Endometrial microvascular endothelial cells (primary cell): Measurements from ENCODE around the gene CLIC5. TPM values are rescaled to one million over a fixed set of nuclear protein-coding genes. Genes with fewer than 3 reads are reported as not detected.

Source experiments
- in situ Hi-C: cut with HindIII; loops from 2 replicates; pipeline ENCODE4 v1.10.0; 2017; ENCODE audit warnings: low sequenced_read_pairs, low pct_unique_long_range_greater_than_20kb; ENCODE audit errors: inconsistent ontology term
- total RNA-seq: library from RNA; depleted of rRNA; stranded (reverse); fragments of >200 nt; gene quantifications from one replicate; pipeline ENCODE4 v1.2.3, GENCODE V29; 2015; ENCODE audit errors: inconsistent ontology term

CLIC5 gene
- total RNA-seq, 1 donor from 2014 or later: not detected

- in situ Hi-C loops: no loop called here
These were observed 24.6 kb upstream of the CLIC5 start for GRCh38 chr6:46040288-46040687.

DNA sequence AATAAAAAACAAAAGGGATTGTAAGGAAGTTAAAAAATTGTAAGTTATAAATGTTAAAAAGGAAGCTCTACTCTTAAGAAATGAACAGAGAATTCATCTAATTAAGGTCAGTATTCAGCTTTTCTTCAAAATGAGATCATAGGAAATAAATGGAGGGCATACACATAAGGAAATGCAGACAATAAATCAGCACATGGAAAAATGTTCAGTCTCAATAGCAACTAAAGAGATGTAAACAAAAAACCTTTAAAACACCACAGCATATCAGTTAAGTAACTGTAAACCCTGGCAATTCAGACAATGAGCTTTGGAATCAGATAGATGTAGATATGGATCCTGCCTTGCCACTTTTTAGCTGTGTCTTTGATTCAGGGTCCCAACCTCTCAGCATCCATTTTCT lies 24.0 kb upstream of the CLIC5 start:
- in situ Hi-C loops: no loop called here

DNA sequence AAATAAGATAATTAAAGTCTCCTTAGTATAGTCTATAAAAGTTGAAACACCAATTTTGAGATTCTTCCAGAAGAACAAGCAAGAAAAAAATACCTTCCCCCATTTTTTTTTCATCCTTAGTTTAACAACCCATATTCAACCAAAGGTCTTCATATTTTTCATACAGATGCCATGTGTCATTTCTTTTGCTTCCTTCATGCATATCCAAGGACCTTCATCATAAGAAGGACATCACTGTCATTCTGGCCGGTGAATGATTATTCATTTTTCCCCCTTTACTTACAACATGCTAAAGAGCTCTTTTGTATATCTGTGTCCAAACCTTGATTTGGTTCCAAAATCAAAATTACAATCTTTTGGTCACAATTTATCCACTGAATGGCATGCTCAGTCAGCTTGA lies 21.3 kb upstream of the CLIC5 start:
- in situ Hi-C loops: no loop called here

DNA sequence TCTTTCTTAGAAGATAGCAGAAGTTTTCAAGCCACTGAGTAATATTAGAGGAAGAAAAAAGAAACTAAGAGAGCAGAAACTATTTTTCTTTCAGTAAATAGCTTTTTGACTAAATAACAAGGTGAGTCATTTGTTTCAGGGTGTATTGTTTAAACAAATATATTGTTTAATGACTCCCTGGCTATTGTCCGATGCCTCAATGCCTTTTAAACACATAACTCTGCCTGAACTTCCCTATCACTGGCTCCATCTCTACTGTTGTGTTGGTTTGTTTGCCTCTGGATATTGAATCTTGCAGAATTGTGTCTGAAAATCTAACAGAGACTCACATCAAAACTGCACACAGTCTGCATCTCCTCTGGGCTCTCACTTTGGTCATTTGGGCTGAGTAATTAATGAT lies 19.6 kb upstream of the CLIC5 start:
- in situ Hi-C loops: no loop called here

DNA sequence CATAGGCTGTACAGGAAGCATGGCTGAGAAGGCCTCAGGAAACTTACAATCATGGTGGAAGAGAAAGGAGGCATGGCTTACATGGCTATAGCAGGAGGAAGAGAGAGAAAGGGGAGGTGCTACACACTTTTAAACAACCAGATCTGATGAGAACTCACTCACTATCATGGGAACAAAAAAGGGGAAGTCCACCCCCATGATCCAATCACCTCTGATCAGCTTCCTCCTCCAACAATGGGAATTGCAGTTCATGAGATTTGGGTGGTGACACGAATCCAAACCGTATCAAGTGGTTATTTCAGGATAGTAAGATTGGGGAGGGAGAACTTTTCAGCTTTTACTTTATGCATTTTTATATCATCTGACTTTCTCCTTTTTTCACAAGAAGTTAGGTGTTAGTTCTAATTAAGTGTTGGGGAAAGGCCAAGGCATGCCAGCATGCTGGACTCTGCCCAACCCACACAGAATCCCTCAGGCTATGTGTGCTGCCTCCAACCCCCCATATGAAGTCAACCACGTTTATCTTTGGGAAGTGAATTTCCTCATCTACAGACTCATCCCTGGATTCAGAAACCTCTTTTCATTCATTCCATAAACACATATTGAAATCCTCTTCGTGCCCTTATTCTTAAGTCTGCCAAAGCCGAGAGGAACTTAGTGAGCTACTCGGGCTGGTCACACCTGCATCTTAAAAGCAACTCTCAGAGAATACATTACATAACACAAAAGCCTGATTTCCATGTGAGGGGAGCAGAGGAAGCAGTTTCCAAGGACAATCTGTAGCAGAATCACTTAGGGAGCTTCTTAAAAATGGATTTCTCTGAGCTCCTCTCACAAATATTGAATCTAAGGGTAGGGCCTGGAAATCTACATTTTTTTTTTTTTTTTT lies 16.7 kb upstream of the CLIC5 start:
- in situ Hi-C loops: no loop called here

- in situ Hi-C loops: no loop called here
These were observed 13.9 kb upstream of the CLIC5 start for GRCh38 chr6:46029602-46030001.

DNA sequence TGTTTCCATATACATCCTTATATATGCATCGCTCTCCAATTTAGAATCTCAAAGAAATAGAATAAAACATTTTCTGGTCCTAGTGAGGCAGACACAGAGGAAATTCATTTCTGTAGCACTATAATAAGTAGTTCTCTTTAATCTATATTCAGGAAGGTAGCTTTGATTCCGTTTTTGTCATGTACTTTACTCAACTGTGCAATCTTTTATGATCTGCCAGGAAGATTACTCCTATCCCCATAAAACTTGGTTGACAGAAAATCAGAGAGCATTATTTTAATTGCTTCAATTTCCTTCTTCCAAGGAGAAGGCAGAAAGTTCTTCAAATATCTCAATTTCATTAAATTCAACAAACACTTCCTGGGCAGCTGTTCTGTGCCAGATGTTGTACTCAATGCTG lies 10.6 kb upstream of the CLIC5 start:
- in situ Hi-C loops: no loop called here

GRCh38 chr6:46025573-46025972 lies 9.9 kb upstream of the CLIC5 start:
- in situ Hi-C loops: no loop called here

DNA sequence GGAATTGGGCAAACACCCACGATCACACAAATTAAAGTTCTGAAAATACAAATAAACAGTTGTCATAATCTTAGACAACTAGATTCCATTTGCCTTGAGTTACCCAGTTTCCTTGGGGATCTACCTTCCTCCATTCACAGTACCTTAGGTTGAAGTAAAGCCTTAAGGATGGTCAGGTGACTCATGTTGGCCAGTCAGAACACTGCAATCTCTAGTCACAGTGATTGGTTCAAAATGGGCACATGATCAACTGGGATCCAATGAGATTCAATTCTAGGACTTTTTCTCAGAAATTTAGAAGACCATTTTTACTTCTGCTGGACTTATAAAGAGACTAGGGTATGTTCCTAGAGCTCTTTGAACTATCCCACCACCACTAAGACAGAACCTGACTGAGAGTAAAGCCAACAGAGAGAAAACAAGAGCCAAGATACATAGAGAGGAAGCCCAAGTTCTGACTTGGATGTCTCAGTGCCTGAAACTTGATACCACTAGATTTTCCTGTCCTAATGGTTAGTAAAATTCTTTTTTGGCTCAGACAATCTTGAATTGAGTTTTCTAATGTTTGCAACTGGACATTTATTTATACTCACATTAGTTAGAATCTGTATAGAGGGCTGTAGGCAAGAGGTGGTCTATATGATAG lies 8.6 kb upstream of the CLIC5 start:
- in situ Hi-C loops: no loop called here

- in situ Hi-C loops: no loop called here
These were observed 7.7 kb upstream of the CLIC5 start for GRCh38 chr6:46023216-46023915.

DNA sequence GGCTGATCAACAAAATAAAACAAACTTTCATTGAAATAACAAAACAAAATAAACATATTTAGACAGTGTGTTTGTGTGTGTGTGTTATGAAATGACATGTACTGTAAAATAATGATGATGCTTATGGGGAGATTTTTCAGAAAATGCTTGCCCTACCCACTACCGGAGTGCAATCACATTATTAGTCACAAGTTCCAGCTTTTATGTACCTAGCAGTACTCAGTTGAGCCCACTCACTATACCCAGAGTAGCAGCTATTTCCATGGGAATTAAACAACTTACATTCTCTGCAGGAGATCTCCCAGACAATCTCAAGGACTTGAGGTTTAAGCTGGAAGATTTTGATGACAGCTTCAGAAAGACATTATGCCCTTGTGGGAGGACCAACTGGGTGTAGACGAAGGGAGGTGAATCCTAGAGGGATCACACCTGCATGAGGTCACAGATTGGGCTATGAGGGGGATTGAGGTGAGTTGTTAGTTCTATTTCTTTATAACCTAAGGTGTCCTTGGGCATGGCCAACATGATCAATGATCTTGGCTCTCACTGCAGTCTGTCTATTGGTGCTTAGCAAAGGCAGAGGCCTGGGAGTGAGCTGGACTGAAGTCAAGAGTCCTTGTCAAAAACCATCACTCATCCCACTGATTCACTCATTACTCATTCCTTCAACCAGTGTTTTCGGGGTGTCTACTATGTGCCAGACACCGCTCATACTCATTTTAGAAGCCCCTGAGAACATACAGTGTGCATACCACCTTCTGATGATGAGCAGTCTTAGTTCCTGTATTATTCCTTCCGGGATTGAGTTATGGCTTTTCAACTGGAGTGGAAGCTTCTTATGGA lies 6.7 kb upstream of the CLIC5 start:
- in situ Hi-C loops: no loop called here

GRCh38 chr6:46017726-46018125 lies 2.1 kb upstream of the CLIC5 start:
- in situ Hi-C loops: no loop called here

DNA sequence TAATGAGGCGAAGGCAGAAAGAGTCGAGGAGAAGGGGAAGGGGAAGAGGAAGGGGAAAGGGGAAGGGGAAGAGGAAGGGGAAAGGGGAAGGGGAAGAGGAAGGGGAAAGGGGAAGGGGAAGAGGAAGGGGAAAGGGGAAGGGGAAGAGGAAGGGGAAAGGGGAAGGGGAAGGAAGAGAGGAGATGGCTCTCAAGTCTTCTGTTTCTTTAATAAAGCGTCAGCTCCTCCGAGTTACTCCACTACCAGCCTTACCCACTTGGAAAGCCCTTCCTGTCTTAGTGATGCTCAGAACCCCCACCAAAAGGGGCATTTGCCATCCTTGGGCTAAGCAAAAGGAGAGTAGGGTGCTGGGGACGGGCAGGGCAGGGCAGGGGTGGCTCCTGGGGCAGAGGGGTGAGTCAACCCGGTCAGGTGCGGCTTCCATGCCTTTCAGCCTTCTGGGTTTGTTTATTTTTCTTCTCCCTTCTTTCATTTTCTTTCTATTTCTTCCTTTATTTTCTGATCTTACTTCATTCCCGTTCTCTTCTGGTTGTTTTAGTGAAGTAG lies 476 bp upstream of the CLIC5 start:
- in situ Hi-C loops: no loop called here

- in situ Hi-C loops: no loop called here
These were observed 1.0 kb downstream of the CLIC5 start for GRCh38 chr6:46014511-46015118.

DNA sequence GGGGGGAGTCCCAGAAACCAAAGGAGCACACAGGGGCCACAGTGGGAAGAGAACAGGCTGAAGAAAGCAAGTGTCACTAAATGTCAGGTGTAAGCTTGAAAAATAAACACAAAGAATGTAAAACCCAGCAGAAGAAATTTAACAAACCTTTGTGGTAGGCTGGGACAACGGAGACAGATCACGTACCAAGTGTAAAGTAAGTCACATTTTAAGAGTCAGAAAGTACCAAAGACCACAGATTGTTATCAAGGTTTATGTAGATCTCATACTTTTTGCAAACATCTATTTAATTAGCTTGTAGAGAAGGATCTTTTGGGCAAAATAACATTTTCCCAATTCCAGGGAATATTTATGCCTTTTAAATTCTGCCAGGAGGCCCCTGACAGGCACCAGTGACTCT lies 1.6 kb downstream of the CLIC5 start:
- in situ Hi-C loops: no loop called here

DNA sequence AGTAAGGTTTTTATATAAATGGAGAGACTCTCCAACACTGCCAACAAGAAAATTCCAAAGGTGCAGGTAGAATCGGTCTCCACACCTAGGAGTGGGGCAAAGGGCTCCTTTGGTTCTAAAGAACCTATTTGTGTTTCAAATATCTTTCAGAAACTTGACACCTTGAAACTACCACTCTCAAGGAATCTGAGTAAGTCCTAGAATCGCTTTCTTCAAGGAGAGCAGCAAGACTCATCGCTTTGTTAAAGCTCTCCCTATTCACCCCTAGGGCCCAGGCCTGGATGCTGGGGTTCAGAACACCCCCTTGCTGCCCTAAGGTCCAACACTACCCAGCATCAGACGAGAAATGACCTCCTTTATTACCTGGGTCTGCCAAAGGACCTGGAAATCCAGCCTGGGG lies 2.0 kb downstream of the CLIC5 start:
- in situ Hi-C loops: no loop called here

GRCh38 chr6:46012834-46013233 lies 2.8 kb downstream of the CLIC5 start:
- in situ Hi-C loops: no loop called here
